Stomach (tissue), 9 donors: Measurements from ENCODE around the gene ANTKMT. TPM values are rescaled to one million over a fixed set of nuclear protein-coding genes. Genes with fewer than 3 reads are reported as not detected.

Experiments used
- DNase-seq, 2 donors: peaks; one replicate each; pipeline versions ENCODE4 v3.0.0 to v3.0.0-alpha.2; 2013 to 2019
- H3K27ac ChIP-seq, 5 donors: fragments of 200-600 bp in 4 of 5; sonication (generic) in 4 of 5; one replicate each; pipeline ENCODE4 v1.5.1; 2013 to 2019; ENCODE audit warnings: mild to moderate bottlenecking in 1 of 5, moderate library complexity in 1 of 5
- H3K27me3 ChIP-seq, 3 donors: fragments of 200-600 bp; sonication (generic); one replicate each; pipeline ENCODE4 v1.5.1; 2017 to 2019; ENCODE audit warnings: mixed run types in 1 of 3
- H3K36me3 ChIP-seq, 4 donors: fragments of 200-600 bp; sonication (generic); 1 replicate in 3 of 4; 2 replicates in 1 of 4; pipeline ENCODE4 v1.5.1; 2016 to 2019
- H3K4me1 ChIP-seq, 4 donors: fragments of 200-600 bp; sonication (generic); one replicate each; pipeline ENCODE4 v1.5.1; 2016 to 2019
- H3K4me3 ChIP-seq, 4 donors: fragments of 200-600 bp; sonication (generic) in 3 of 4; one replicate each; pipeline ENCODE4 v1.5.1; 2016 to 2019; ENCODE audit warnings: mild to moderate bottlenecking in 1 of 4
- H3K9me3 ChIP-seq, 4 donors: fragments of 200-600 bp; sonication (generic); one replicate each; pipeline ENCODE4 v1.5.1; 2016 to 2019
- CTCF ChIP-seq, 7 experiments: fragments of 450-650 bp in 4 of 7; fragments of 200-600 bp in 3 of 7; sonication (generic) in 3 of 7; IDR thresholded peaks; one replicate each; pipeline ENCODE4 v1.5.1; 2016 to 2019; ENCODE audit warnings: antibody characterized with exemption in 7 of 7, control low read depth in 2 of 7, mild to moderate bottlenecking in 1 of 7
- EP300 ChIP-seq: sonication (generic); formaldehyde crosslinking; IDR thresholded peaks from one replicate; pipeline ENCODE4 v1.6.1; 2017; ENCODE audit warnings: antibody characterized with exemption
- POLR2A ChIP-seq, 4 donors: fragments of 450-650 bp; IDR thresholded peaks; one replicate each; pipeline ENCODE4 v1.6.1; 2016; ENCODE audit warnings: antibody characterized with exemption in 4 of 4, control low read depth in 2 of 4, mild to moderate bottlenecking in 1 of 4, moderate library complexity in 1 of 4
- POLR2AphosphoS5 ChIP-seq, 3 donors: sonication (generic); formaldehyde crosslinking; IDR thresholded peaks; one replicate each; pipeline ENCODE4 v1.6.1; 2016; ENCODE audit warnings: antibody characterized with exemption in 3 of 3
- WGBS, 5 donors: extraction: QIAGEN DNeasy Blood & Tissue Kit in 3 of 5; methylation state at CpG; one replicate each; pipeline versions ENCODE4 v1.1.5 to v1.1.7; 2013 to 2018; 5-methylcytosine and 5-hydroxymethylcytosine counted together
- intact Hi-C: fragments of 100-400 bp; cut with DNase I; formaldehyde crosslinking; loops from one replicate; pipeline ENCODE4 v1.15.1; 2023; ENCODE audit warnings: low total_unique reads
- polyA plus RNA-seq, 3 donors: library from polyadenylated mRNA; stranded (reverse); fragments of 200-250 nt; gene quantifications; one replicate each; pipeline ENCODE4 v1.2.3, GENCODE V29; 2013
- small RNA-seq, 4 donors: library from RNA; depleted of rRNA; stranded (forward); fragments of <200 nt; gene quantifications; one replicate each; pipeline ENCODE3, GENCODE V24; 2016
- total RNA-seq, 5 donors: library from RNA; depleted of rRNA; stranded (reverse); fragments of >200 nt; gene quantifications; one replicate each; pipeline versions ENCODE4 v1.1.0 to v1.2.3, GENCODE V29; 2014 to 2016
- donor health status: healthy with polysubstance abuse.
- donor health status: Bipolar disorder and iron deficiency.
- donor health status: healthy.

ANTKMT gene
- total and polyA plus RNA-seq, 8 donors: 9.7 to 602 (median 51.5) TPM

GRCh38 chr16:769184-769784 lies 48.3 kb downstream of the ANTKMT start:
- no peak overlapping the region for H3K27ac ChIP-seq
- H3K4me3 ChIP-seq: no peak overlapping the region
- peaks cover 0 to 69% (median 0%) of the 10 kb centered on the region in 3 donors for H3K27me3 ChIP-seq
- TF ChIP-seq CTCF (IDR thresholded peaks at IDR 0.05) (no peak), POLR2AphosphoS5 (IDR thresholded peaks at IDR 0.05) (no peak), EP300 (no peak)
- no peaks in the 10 kb centered on the region for H3K9me3 ChIP-seq
- no peaks in the 10 kb centered on the region for H3K4me1 ChIP-seq
- intact Hi-C loops: no loop called here
- 28 to 93% (median 68%) methylated on average over 7 to 20 of the region's 20 CpGs for WGBS, 5 donors
- DNase-seq: no peak
- H3K36me3 ChIP-seq: no peaks in the 10 kb centered on the region

GRCh38 chr16:769934-770333 lies 49.0 kb downstream of the ANTKMT start:
- 78 to 85% (median 79%) methylated on average over 8 to 19 of the region's 19 CpGs for WGBS, 5 donors
- no peak overlapping the region for H3K27ac ChIP-seq
- no peak overlapping the region for H3K4me3 ChIP-seq
- no peaks in the 10 kb centered on the region for H3K36me3 ChIP-seq
- peaks cover 0 to 69% (median 4%) of the 10 kb centered on the region in 3 donors for H3K27me3 ChIP-seq
- H3K9me3 ChIP-seq: no peaks in the 10 kb centered on the region
- no peaks in the 10 kb centered on the region for H3K4me1 ChIP-seq
- intact Hi-C loops: no loop called here
- TF ChIP-seq CTCF (IDR thresholded peaks at IDR 0.05): no peak
- no peak for TF ChIP-seq POLR2AphosphoS5 (IDR thresholded peaks at IDR 0.05)
- no peak for TF ChIP-seq POLR2A (IDR thresholded peaks at IDR 0.05)
- no peak for TF ChIP-seq EP300
- DNase-seq: no peak

- Histone ChIP-seq H3K4me3 (no peak overlapping the region), H3K36me3 (no peaks in the 10 kb centered on the region), H3K9me3 (no peaks in the 10 kb centered on the region), H3K4me1 (no peaks in the 10 kb centered on the region), H3K27me3 (peaks cover 0 to 70% (median 4%) of the 10 kb centered on the region in 3 donors), H3K27ac (no peak overlapping the region)
- DNase-seq: no peak
- TF ChIP-seq EP300 (no peak), CTCF (IDR thresholded peaks at IDR 0.05) (no peak), POLR2A (IDR thresholded peaks at IDR 0.05) (no peak), POLR2AphosphoS5 (IDR thresholded peaks at IDR 0.05) (no peak)
- intact Hi-C loops: no loop called here
- 73 to 80% (median 78%) methylated on average over 2 to 13 of the region's 13 CpGs for WGBS, 5 donors
Measured at GRCh38 chr16:770411-770810, 49.5 kb downstream of the ANTKMT start.

Small RNAs within 50 kb of the gene (small RNA-seq; reads per million reads assigned to genes)
- gene MIR662: 0 reads per million in 4 donors

Other genes starting within 250 kb of the ANTKMT start
- 100 to 1,000 TPM in 1 of 5 donors, 10 to 100 TPM in 4; 25.2 to 235 (median 83.5) TPM for gene CAPN15, start 193.4 kb upstream of the ANTKMT start, total RNA-seq
- gene CAPN15, start 193.4 kb upstream of the ANTKMT start, polyA plus RNA-seq: 10 to 100 TPM; 29.3 to 33.2 (median 29.6) TPM
- not detected for gene PRR35, start 160.8 kb upstream of the ANTKMT start, total RNA-seq
- not detected for gene PRR35, start 160.8 kb upstream of the ANTKMT start, polyA plus RNA-seq
- gene NHLRC4, start 154.1 kb upstream of the ANTKMT start, total RNA-seq: under 1 TPM in 2 of 5 donors, not detected in 3; 0.89 to 0.92 TPM
- gene NHLRC4, start 154.1 kb upstream of the ANTKMT start, polyA plus RNA-seq: 1 to 10 TPM in 2 of 3 donors, under 1 TPM in 1; 0.35 to 1.4 (median 1.4) TPM
- gene PIGQ, start 151.2 kb upstream of the ANTKMT start, total RNA-seq: 100 to 1,000 TPM in 2 of 5 donors, 10 to 100 TPM in 3; 14.3 to 217 (median 52.6) TPM
- 10 to 100 TPM; 30.1 to 46.5 (median 38.0) TPM for gene PIGQ, start 151.2 kb upstream of the ANTKMT start, polyA plus RNA-seq
- 100 to 1,000 TPM in 1 of 5 donors, 10 to 100 TPM in 4; 17.6 to 101 (median 51.3) TPM for gene RAB40C, start 131.1 kb upstream of the ANTKMT start, total RNA-seq
- 10 to 100 TPM; 20.9 to 24.6 (median 22.1) TPM for gene RAB40C, start 131.1 kb upstream of the ANTKMT start, polyA plus RNA-seq
- 10 to 100 TPM in 1 of 5 donors, 1 to 10 TPM in 1, under 1 TPM in 2, not detected in 1; 0.14 to 25.8 (median 2.5) TPM for gene WFIKKN1, start 90.2 kb upstream of the ANTKMT start, total RNA-seq
- gene WFIKKN1, start 90.2 kb upstream of the ANTKMT start, polyA plus RNA-seq: 1 to 10 TPM; 1.0 to 2.0 (median 1.5) TPM
- 100 to 1,000 TPM in 2 of 5 donors, 10 to 100 TPM in 3; 17.3 to 271 (median 82.9) TPM for gene METTL26, start 84.8 kb upstream of the ANTKMT start, total RNA-seq
- 100 to 1,000 TPM; 177 to 234 (median 218) TPM for gene METTL26, start 84.8 kb upstream of the ANTKMT start, polyA plus RNA-seq
- gene MCRIP2, start 79.3 kb upstream of the ANTKMT start, total RNA-seq: 100 to 1,000 TPM in 1 of 5 donors, 10 to 100 TPM in 4; 14.0 to 440 (median 67.7) TPM
- 100 to 1,000 TPM in 2 of 3 donors, 10 to 100 TPM in 1; 83.2 to 109 (median 107) TPM for gene MCRIP2, start 79.3 kb upstream of the ANTKMT start, polyA plus RNA-seq
- 100 to 1,000 TPM in 2 of 5 donors, 10 to 100 TPM in 3; 27.2 to 114 (median 30.9) TPM for gene WDR90, start 71.8 kb upstream of the ANTKMT start, total RNA-seq
- gene WDR90, start 71.8 kb upstream of the ANTKMT start, polyA plus RNA-seq: 10 to 100 TPM; 19.9 to 33.6 (median 22.0) TPM
- 100 to 1,000 TPM in 3 of 5 donors, 10 to 100 TPM in 2; 41.5 to 574 (median 171) TPM for gene RHOT2, start 53.0 kb upstream of the ANTKMT start, total RNA-seq
- 100 to 1,000 TPM in 1 of 3 donors, 10 to 100 TPM in 2; 68.1 to 151 (median 68.8) TPM for gene RHOT2, start 53.0 kb upstream of the ANTKMT start, polyA plus RNA-seq
- 10 to 100 TPM in 1 of 5 donors, 1 to 10 TPM in 2, not detected in 2; 1.3 to 48.7 (median 6.7) TPM for gene RHBDL1, start 45.5 kb upstream of the ANTKMT start, total RNA-seq
- gene RHBDL1, start 45.5 kb upstream of the ANTKMT start, polyA plus RNA-seq: 1 to 10 TPM in 2 of 3 donors, not detected in 1; 2.1 to 3.3 TPM
- gene STUB1, start 40.7 kb upstream of the ANTKMT start, total RNA-seq: 100 to 1,000 TPM in 3 of 5 donors, 10 to 100 TPM in 2; 43.5 to 307 (median 206) TPM
- 100 to 1,000 TPM; 123 to 183 (median 128) TPM for gene STUB1, start 40.7 kb upstream of the ANTKMT start, polyA plus RNA-seq
- gene JMJD8, start 36.8 kb upstream of the ANTKMT start, total RNA-seq: 100 to 1,000 TPM in 4 of 5 donors, 10 to 100 TPM in 1; 24.2 to 229 (median 123) TPM
- 10 to 100 TPM; 27.6 to 44.2 (median 31.9) TPM for gene JMJD8, start 36.8 kb upstream of the ANTKMT start, polyA plus RNA-seq
- 10 to 100 TPM in 4 of 5 donors, 1 to 10 TPM in 1; 2.0 to 72.3 (median 27.4) TPM for gene WDR24, start 30.7 kb upstream of the ANTKMT start, total RNA-seq
- 1 to 10 TPM; 4.7 to 6.7 (median 5.7) TPM for gene WDR24, start 30.7 kb upstream of the ANTKMT start, polyA plus RNA-seq
- under 1 TPM in 2 of 5 donors, not detected in 3; 0.37 to 0.72 TPM for gene FBXL16, start 15.3 kb upstream of the ANTKMT start, total RNA-seq
- gene FBXL16, start 15.3 kb upstream of the ANTKMT start, polyA plus RNA-seq: 1 to 10 TPM in 2 of 3 donors, under 1 TPM in 1; 0.61 to 3.6 (median 1.3) TPM
- gene METRN, start 6.0 kb upstream of the ANTKMT start, total RNA-seq: 10 to 100 TPM in 4 of 5 donors, 1 to 10 TPM in 1; 7.1 to 79.7 (median 20.4) TPM
- 10 to 100 TPM; 36.9 to 45.8 (median 39.4) TPM for gene METRN, start 6.0 kb upstream of the ANTKMT start, polyA plus RNA-seq
- 10 to 100 TPM in 1 of 5 donors, 1 to 10 TPM in 1, not detected in 3; 1.3 to 14.3 TPM for gene CCDC78, start 5.3 kb downstream of the ANTKMT start, total RNA-seq
- gene CCDC78, start 5.3 kb downstream of the ANTKMT start, polyA plus RNA-seq: 1 to 10 TPM in 2 of 3 donors, not detected in 1; 1.3 to 1.7 TPM
- gene HAGHL, start 6.0 kb downstream of the ANTKMT start, total RNA-seq: 10 to 100 TPM in 1 of 5 donors, 1 to 10 TPM in 2, not detected in 2; 3.3 to 19.9 (median 4.0) TPM
- gene HAGHL, start 6.0 kb downstream of the ANTKMT start, polyA plus RNA-seq: 1 to 10 TPM; 3.1 to 7.9 (median 3.7) TPM
- 100 to 1,000 TPM in 1 of 5 donors, 10 to 100 TPM in 4; 35.4 to 145 (median 62.9) TPM for gene CIAO3, start 19.9 kb downstream of the ANTKMT start, total RNA-seq
- 10 to 100 TPM; 22.8 to 37.6 (median 37.2) TPM for gene CIAO3, start 19.9 kb downstream of the ANTKMT start, polyA plus RNA-seq
- gene MSLN, start 39.6 kb downstream of the ANTKMT start, total RNA-seq: 10 to 100 TPM in 1 of 5 donors, 1 to 10 TPM in 3, not detected in 1; 1.6 to 41.5 (median 3.4) TPM
- 10 to 100 TPM in 1 of 3 donors, 1 to 10 TPM in 1, under 1 TPM in 1; 0.92 to 83.7 (median 6.1) TPM for gene MSLN, start 39.6 kb downstream of the ANTKMT start, polyA plus RNA-seq
- gene RPUSD1, start 67.2 kb downstream of the ANTKMT start, total RNA-seq: 10 to 100 TPM in 4 of 5 donors, 1 to 10 TPM in 1; 9.0 to 43.7 (median 37.9) TPM
- 10 to 100 TPM; 16.4 to 22.9 (median 17.3) TPM for gene RPUSD1, start 67.2 kb downstream of the ANTKMT start, polyA plus RNA-seq
- 100 to 1,000 TPM in 1 of 5 donors, 10 to 100 TPM in 2, 1 to 10 TPM in 2; 2.9 to 143 (median 15.2) TPM for gene CHTF18, start 67.5 kb downstream of the ANTKMT start, total RNA-seq
- gene CHTF18, start 67.5 kb downstream of the ANTKMT start, polyA plus RNA-seq: 10 to 100 TPM; 17.9 to 31.0 (median 25.1) TPM
- not detected for gene GNG13, start 79.6 kb downstream of the ANTKMT start, total RNA-seq
- not detected for gene GNG13, start 79.6 kb downstream of the ANTKMT start, polyA plus RNA-seq
- gene LMF1, start 249.8 kb downstream of the ANTKMT start, total RNA-seq: 100 to 1,000 TPM in 1 of 5 donors, 10 to 100 TPM in 3, 1 to 10 TPM in 1; 7.6 to 121 (median 13.0) TPM
- 10 to 100 TPM; 15.3 to 25.5 (median 16.3) TPM for gene LMF1, start 249.8 kb downstream of the ANTKMT start, polyA plus RNA-seq